Measurements from ENCODE around the gene GPR146.

Gene GPR146

DNA sequence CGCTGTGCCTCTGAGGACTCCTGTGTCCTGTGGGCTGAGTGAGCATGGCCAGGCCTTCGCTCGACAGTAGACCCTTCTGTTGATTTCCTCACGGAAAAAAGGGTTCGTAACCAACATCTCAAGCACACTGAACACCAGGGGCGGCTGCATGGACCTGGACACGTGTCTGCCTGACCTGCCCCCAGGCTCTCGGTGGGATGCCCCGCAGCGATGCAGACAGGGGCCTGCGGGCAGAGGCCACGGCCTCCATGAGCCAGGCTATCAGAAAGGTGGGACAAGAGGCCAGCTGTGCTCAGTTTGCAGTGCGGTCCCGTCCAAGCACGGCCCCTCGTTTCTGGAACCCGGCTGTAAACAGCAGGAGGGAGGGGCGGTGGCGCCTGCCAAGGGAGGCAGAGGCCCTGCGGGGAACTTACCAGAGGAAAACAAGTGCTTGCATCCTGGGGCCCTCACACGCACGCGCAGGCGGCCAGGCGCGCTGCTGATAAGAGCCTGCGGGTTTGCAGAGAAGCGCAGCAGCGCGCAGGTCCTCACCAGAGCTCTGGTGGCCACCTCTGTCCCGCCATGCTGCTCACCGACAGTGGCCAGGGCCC is 10.6 kb downstream of the GPR146 start:
- no peaks in the 10 kb centered on the region for H3K9me3 Mint-ChIP-seq
- no peaks in the 10 kb centered on the region for H3K27me3 Mint-ChIP-seq
- no peaks in the 10 kb centered on the region for H3K36me3 Mint-ChIP-seq (ENCODE audit: low read depth)
- no peak overlapping the region for H3K27ac Mint-ChIP-seq
- no peak overlapping the region for H3K4me3 Mint-ChIP-seq
- H3K4me1 Mint-ChIP-seq (ENCODE audit: low read depth) = peaks cover 16% of the 10 kb centered on the region

DNA sequence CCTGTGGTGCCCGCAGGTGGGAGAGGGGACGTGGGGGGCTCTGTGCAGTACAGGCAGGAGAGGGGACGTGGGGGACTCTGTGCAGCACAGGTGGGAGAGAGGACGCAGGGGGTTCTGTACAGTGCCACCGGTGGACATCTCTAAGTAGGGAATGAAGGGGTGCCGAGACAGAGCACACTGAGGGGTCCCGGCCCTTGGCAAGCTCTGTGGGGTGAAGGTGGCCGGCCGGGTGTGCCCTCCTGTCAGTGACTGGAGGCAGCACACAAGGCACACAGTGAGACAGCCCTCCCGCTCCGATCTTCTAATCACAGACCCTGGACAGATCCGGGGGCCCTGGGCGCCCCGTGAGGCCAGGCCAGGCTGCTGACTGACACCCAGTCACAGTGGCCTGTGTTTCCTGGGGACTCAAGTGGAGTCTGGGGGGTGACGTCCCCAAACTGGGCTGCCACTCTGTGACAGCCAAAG is 11.2 kb downstream of the GPR146 start:
- H3K27ac Mint-ChIP-seq = no peak overlapping the region
- peak overlapping the region; percentile 30 for H3K4me3 Mint-ChIP-seq
- H3K4me1 Mint-ChIP-seq (ENCODE audit: low read depth) = peaks cover 16% of the 10 kb centered on the region
- no peaks in the 10 kb centered on the region for H3K36me3 Mint-ChIP-seq (ENCODE audit: low read depth)
- no peaks in the 10 kb centered on the region for H3K27me3 Mint-ChIP-seq
- H3K9me3 Mint-ChIP-seq = no peaks in the 10 kb centered on the region

DNA sequence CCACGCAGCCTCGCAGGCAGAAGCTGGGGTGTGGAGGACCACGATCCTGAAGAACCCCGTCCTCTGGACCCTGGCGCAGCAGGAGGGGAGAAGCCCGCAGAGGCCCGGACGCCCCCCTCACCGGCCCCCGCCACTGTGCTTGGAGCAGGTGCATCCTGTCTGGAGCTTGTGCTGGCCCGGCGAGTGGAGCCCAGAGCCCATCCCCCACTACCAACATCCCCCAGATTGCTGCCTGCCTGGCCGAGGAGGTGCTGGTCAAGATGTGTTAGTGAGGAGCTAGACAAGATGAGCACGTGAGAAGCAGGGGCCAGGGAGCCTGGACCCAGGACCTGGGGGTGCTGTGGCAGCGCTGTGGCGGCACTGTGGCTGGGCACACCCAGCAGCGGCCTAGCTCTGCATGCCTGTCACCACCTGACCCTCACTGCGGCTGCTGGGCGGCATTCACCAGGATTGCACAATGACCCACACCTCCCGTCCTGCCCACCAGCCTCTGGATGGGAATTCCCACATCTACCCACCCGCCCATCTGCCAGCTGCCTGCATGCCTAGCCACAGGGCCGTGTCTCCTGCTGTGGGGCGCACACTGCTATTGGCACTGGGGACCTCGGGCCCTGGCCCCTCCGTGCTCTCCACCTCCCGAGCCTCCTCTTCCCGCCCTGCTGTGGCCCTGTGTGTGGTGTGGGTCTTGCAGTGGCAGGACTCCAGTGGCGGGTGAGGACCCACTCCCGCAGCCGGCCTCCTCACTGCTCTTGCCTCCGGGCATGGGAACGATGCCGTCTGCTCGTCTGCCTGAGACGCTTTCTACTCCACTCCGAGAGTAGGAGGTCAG is 11.8 kb downstream of the GPR146 start:
- H3K4me3 Mint-ChIP-seq = peak overlapping the region; percentile 30
- no peak overlapping the region for H3K27ac Mint-ChIP-seq

DNA sequence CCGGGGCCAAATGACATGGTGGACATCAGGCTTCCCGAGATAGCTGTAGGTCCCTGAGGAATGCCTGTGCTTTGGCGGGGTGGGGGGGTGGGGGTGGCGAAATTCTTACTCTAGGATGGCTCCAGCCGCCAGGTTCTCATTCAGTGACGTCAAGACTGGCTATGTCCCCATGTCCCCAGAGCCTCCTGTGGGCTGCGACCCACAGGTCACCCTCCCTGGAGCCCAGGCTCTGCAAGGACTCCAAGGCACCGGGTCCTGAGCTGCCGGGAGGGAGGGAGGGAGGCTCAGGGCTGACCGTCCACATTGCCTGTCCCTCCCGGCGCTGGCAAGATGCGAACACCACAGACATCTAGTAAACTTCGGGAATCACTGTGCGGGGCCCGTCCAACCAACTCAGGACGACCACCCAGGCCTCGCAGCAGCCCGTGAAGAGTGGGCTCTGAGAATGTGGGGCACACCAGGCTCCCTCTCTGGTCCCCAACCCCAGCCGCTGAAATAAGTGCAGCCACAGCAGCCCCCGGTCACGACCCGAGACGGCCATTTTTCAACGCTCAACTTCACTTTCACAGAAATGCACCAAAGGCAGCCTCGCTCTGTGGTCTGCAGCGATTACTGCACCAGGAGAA is 12.6 kb downstream of the GPR146 start:
- no peaks in the 10 kb centered on the region for H3K36me3 Mint-ChIP-seq (ENCODE audit: low read depth)
- no peaks in the 10 kb centered on the region for H3K9me3 Mint-ChIP-seq
- H3K27me3 Mint-ChIP-seq = no peaks in the 10 kb centered on the region
- H3K27ac Mint-ChIP-seq = no peak overlapping the region
- H3K4me3 Mint-ChIP-seq = no peak overlapping the region
- H3K4me1 Mint-ChIP-seq (ENCODE audit: low read depth) = peaks cover 18% of the 10 kb centered on the region

More for the DNA sequence above, 11.8 kb downstream of the GPR146 start:
- Mint-ChIP-seq H3K27me3 (no peaks in the 10 kb centered on the region), H3K36me3 (ENCODE audit: low read depth) (no peaks in the 10 kb centered on the region), H3K9me3 (no peaks in the 10 kb centered on the region), H3K4me1 (ENCODE audit: low read depth) (peaks cover 16% of the 10 kb centered on the region)

DNA sequence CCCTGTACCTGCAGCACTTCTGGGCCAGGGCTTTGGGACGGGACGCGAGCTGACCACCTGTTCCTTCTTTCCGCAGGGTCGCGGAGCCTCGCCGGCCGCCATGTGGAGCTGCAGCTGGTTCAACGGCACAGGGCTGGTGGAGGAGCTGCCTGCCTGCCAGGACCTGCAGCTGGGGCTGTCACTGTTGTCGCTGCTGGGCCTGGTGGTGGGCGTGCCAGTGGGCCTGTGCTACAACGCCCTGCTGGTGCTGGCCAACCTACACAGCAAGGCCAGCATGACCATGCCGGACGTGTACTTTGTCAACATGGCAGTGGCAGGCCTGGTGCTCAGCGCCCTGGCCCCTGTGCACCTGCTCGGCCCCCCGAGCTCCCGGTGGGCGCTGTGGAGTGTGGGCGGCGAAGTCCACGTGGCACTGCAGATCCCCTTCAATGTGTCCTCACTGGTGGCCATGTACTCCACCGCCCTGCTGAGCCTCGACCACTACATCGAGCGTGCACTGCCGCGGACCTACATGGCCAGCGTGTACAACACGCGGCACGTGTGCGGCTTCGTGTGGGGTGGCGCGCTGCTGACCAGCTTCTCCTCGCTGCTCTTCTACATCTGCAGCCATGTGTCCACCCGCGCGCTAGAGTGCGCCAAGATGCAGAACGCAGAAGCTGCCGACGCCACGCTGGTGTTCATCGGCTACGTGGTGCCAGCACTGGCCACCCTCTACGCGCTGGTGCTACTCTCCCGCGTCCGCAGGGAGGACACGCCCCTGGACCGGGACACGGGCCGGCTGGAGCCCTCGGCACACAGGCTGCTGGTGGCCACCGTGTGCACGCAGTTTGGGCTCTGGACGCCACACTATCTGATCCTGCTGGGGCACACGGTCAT is 13.3 kb downstream of the GPR146 start:
- Mint-ChIP-seq H3K4me3 (no peak overlapping the region), H3K4me1 (ENCODE audit: low read depth) (peaks cover 26% of the 10 kb centered on the region), H3K27ac (no peak overlapping the region), H3K27me3 (no peaks in the 10 kb centered on the region), H3K36me3 (ENCODE audit: low read depth) (no peaks in the 10 kb centered on the region), H3K9me3 (no peaks in the 10 kb centered on the region)

DNA sequence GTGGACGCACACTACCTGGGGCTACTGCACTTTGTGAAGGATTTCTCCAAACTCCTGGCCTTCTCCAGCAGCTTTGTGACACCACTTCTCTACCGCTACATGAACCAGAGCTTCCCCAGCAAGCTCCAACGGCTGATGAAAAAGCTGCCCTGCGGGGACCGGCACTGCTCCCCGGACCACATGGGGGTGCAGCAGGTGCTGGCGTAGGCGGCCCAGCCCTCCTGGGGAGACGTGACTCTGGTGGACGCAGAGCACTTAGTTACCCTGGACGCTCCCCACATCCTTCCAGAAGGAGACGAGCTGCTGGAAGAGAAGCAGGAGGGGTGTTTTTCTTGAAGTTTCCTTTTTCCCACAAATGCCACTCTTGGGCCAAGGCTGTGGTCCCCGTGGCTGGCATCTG is 14.0 kb downstream of the GPR146 start:
- no peak overlapping the region for H3K4me3 Mint-ChIP-seq
- peaks cover 26% of the 10 kb centered on the region for H3K4me1 Mint-ChIP-seq (ENCODE audit: low read depth)
- H3K36me3 Mint-ChIP-seq (ENCODE audit: low read depth) = no peaks in the 10 kb centered on the region
- H3K27me3 Mint-ChIP-seq = no peaks in the 10 kb centered on the region
- H3K27ac Mint-ChIP-seq = no peak overlapping the region
- H3K9me3 Mint-ChIP-seq = no peaks in the 10 kb centered on the region

DNA sequence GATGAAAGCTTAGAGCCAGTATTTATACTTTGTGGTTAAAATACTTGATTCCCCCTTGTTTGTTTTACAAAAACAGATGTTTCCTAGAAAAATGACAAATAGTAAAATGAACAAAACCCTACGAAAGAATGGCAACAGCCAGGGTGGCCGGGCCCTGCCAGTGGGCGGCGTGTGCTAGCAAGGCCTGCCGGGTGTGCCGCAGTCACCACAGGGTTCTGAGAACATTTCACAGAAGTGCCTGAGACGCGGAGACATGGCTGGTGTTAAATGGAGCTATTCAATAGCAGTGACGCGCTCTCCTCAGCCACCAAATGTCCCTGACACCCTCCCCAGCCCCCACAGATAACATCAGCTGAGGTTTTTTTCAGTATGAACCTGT is 14.5 kb downstream of the GPR146 start:
- H3K9me3 Mint-ChIP-seq = no peaks in the 10 kb centered on the region
- H3K4me1 Mint-ChIP-seq (ENCODE audit: low read depth) = peaks cover 26% of the 10 kb centered on the region
- no peaks in the 10 kb centered on the region for H3K27me3 Mint-ChIP-seq
- no peak overlapping the region for H3K27ac Mint-ChIP-seq
- H3K36me3 Mint-ChIP-seq (ENCODE audit: low read depth) = no peaks in the 10 kb centered on the region
- no peak overlapping the region for H3K4me3 Mint-ChIP-seq

DNA sequence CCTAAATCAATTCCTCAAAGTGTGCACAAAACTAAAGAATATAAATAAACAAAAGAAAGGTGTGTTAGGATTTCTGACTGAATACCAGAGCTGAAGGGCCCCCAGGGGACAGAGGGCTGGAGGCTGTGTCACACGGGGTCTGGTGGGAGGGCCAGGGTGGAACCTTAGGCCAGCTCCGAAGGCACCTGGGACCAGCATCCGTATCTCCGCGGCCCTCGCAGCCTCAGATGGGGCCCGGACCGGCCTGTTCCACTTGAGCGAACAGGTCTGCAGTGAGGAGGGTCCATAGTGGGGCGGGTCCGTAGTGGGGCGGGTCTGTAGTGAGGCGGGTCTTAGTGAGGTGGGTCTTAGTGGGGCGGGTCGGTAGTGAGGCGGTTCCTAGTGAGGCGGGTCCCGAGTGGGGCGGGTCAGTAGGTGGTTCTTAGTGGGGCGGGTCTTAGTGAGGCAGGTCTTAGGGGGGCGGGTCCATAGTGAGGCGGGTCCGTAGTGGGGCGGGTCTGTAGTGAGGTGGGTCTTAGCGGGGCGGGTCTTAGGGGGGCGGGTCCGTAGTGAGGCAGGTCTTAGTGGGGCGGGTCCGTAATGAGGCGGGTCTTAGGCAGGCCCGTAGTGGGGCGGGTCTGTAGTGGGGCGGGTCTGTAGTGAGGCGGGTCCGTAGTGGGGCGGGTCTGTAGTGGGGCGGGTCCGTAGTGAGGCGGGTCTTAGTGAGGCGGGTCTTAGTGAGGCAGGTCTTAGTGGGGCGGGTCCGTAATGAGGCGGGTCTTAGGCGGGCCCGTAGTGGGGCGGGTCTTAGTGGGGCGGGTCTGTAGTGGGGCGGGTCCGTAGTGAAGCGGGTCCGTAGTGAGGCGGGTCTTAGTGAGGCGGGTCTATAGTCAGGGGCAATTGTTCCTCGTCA is 15.1 kb downstream of the GPR146 start:
- Mint-ChIP-seq H3K36me3 (ENCODE audit: low read depth) (no peaks in the 10 kb centered on the region), H3K9me3 (no peaks in the 10 kb centered on the region), H3K27ac (no peak overlapping the region), H3K4me1 (ENCODE audit: low read depth) (peaks cover 26% of the 10 kb centered on the region), H3K4me3 (no peak overlapping the region), H3K27me3 (no peaks in the 10 kb centered on the region)

DNA sequence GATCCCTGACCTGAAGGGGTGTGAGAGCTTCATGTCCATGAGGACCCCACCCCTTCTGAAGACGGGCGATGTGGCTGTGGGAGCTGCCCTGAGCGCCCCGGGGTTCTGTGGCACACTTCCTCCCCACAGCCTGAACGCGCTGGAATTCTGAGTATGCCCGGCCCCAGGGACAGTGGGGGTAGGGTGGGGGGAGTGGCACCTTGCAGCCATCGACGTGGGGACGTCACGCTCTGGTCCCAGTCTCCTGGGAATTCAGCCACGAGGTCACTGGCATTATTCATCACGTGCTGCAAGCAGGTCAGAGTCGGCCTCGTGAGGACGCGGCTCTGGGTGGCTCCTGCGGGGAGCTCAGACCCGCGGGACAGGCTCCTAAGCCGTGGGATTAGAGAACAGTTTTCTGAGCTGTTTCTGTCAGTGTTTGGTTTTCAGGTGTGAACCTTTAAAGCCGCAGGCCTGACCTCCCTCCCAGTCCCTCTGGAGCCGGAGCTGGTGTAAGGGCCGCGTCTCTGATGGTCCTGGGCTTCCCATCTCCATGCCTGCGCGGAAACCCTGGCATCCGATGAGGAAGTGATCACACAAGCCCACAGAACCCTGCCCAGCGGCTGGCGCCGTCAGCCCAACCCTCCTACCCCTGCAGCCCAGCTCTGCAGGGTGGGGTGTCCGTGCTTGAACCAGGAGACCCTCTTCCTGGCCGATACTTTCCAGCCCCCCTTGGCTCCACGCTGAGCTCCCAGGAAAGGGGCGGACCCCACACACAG is 16.1 kb downstream of the GPR146 start:
- H3K36me3 Mint-ChIP-seq (ENCODE audit: low read depth) = no peaks in the 10 kb centered on the region
- H3K27me3 Mint-ChIP-seq = no peaks in the 10 kb centered on the region
- H3K27ac Mint-ChIP-seq = no peak overlapping the region
- H3K4me3 Mint-ChIP-seq = no peak overlapping the region
- no peaks in the 10 kb centered on the region for H3K9me3 Mint-ChIP-seq
- peaks cover 25% of the 10 kb centered on the region for H3K4me1 Mint-ChIP-seq (ENCODE audit: low read depth)

DNA sequence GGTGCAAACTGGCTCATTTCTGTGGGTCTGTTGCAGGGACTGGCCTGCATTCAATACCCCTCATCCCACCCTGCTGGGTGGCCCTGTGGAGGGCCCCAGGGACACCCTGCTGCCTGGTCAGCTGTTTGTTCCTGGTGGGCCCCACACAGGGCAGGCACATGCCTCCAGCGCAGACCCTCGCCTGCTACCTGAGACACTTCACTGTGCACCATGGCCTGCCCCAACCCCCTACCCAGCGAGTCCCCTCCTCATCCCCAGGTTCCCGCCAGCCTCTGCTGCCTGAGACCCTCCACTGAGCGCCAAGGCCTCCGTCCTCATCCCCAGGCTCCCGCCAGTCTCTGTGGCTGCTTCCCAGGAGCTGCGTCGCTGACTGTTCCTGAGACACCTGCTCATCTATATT is 16.8 kb downstream of the GPR146 start:
- Mint-ChIP-seq H3K36me3 (ENCODE audit: low read depth) (no peaks in the 10 kb centered on the region), H3K4me3 (no peak overlapping the region), H3K27ac (no peak overlapping the region), H3K9me3 (no peaks in the 10 kb centered on the region), H3K4me1 (ENCODE audit: low read depth) (peaks cover 25% of the 10 kb centered on the region), H3K27me3 (no peaks in the 10 kb centered on the region)

DNA sequence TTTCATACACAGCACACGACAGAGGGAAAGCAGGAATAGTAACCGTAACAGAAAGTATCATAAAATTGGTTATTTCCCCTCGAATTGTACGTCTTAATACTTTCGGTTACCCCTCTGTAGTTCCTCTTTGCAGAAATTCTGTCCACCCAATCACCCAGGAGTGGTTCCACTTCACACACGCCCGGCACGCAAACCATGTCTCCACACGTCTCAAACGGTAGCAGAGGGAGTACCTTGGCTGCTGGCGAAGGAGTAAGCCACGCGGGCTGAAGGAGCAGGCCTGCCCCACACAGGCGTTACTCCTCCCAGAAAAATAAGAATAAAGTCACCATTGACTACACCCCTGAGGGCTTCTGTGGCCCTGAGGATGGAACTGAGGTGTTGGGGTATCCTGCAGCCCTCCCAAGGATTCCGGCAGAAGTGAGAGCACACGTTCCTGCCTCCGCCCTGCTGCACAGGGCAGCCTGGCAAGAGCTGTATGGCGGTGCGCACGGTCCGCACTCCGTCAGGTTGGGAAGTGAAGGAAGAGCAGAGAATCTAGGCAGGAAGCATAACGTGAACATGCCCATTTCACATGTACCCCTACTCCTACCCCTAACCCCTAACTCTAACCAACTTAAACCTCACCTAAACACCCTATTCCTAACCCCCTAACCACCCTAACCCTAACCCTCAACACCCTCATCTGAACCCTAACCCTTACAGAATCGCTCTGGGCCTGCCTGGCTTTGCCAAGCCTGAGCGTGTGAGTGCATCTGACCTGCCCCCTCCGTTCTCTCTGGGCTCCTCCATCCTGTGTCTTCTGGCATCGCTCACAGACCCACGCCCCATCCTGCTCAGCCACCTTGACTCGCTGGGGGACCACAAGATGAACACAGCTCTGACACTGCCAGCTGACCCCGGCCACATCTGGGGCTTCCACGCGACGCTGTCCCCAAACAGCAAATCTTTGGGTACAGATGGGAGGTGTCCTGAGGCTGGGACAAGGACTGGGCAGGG is 18.2 kb downstream of the GPR146 start:
- Mint-ChIP-seq H3K27me3 (no peaks in the 10 kb centered on the region), H3K27ac (no peak overlapping the region), H3K36me3 (ENCODE audit: low read depth) (no peaks in the 10 kb centered on the region)

DNA sequence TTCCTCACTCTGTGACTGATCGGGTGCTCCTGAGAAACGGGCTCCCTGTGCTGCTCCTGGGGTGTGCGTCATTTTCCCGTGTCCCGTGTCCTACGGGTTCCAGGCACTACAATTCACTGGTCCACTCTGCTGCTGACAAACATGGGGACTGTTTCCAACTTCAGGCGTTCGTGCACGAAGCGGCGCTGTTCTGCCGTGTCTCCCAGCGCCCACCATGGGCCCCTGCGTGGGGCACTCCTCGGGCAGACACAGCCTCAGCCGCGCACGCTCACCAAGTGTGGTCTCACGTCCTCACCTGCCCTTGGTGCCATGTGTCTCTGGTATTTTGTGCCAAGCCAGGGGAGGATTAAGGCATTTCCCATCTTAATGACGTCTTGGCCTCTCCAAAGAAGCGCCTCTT is 19.0 kb downstream of the GPR146 start:
- Mint-ChIP-seq H3K27ac (no peak overlapping the region), H3K36me3 (ENCODE audit: low read depth) (no peaks in the 10 kb centered on the region), H3K9me3 (no peaks in the 10 kb centered on the region), H3K4me3 (no peak overlapping the region), H3K4me1 (ENCODE audit: low read depth) (peaks cover 24% of the 10 kb centered on the region), H3K27me3 (no peaks in the 10 kb centered on the region)

More for the DNA sequence above, 18.2 kb downstream of the GPR146 start:
- Mint-ChIP-seq H3K4me1 (ENCODE audit: low read depth) (peaks cover 25% of the 10 kb centered on the region), H3K9me3 (no peaks in the 10 kb centered on the region), H3K4me3 (no peak overlapping the region)
